Hippocampal formation (tissue), 2 donors: ENCODE results near the gene SP110.
"Not testable (repeated sequence)": the region's sequence is repeated elsewhere in the genome, so short reads cannot be mapped to it uniquely, and the experiment has no call there.

ENCODE experiments used
- DNase-seq, 2 donors: peaks; one replicate each; lab custom pipeline; 2025; lab: John Stamatoyannopoulos, UW

The SP110 gene

GRCh38 chr2:230219419-230220331, at the start of gene SP110:
Gene SP110, minus strand, starts transcription at chr2:230219984. Its CDS starts 3,057 bp downstream, at chr2:230216927.
- DNase-seq = peak; percentile 46 to 61

DNA sequence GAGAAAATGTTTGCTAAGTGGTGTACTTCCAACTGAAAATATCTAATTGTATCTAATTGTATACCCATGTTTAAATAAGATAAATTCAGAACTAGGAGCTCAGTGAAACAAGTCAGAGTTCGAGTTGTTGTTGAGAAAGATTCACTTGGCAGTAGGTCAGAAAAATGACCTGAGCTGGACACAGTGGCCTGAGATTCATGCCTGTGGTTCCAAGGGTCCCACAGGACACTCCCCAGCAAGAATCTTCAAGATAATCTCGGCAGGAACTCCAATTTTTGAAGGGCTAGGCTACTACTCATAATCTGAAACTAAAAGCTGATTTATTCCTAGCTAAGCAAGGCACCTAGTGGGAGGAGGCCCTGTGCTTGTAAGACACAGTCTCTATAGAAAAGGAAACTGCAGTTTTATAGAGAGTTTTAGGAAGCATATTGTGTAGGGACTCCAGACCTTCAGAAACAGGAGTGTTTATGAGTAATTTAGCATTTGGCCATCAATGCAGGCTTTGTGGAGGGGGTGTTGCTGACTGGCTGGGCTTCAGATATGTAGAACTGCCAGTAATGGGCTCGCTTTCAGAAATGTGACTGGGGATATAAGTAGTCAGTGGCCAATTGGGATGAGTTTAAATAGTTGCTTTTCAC, 48.9 kb upstream of the SP110 start:
- no peak for DNase-seq

- DNase-seq = no peak
These were observed 47.8 kb upstream of the SP110 start for GRCh38 chr2:230267556-230267955.

GRCh38 chr2:230267059-230267458, 47.3 kb upstream of the SP110 start:
- DNase-seq = no peak

- no peak for DNase-seq
These were observed 46.9 kb upstream of the SP110 start for GRCh38 chr2:230266638-230267037.

DNA sequence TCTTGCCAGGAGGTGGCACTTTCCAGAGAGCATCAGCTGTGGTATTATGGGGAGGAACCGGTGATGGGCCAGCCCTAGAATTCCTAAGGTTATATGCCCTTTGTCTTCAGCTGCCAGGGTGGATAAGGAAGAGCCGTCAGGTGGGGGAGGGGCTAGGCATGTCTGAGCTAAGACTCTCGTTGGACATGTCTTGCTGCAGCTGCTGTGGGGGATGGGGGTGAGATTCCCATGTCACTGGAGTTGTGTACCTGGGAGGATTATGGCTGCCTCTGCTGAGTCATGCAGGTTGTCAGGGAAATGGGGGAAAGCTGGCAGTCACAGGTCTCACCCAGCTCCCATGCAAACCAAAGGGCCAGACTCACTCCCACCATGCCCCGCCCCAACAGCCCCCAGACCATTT, 45.2 kb upstream of the SP110 start:
- DNase-seq = not testable (repeated sequence)

GRCh38 chr2:230262246-230262645, 42.5 kb upstream of the SP110 start:
- no peak for DNase-seq

GRCh38 chr2:230258483-230258882, 38.7 kb upstream of the SP110 start:
- DNase-seq = no peak

GRCh38 chr2:230256733-230257332, 37.0 kb upstream of the SP110 start:
- no peak for DNase-seq

DNA sequence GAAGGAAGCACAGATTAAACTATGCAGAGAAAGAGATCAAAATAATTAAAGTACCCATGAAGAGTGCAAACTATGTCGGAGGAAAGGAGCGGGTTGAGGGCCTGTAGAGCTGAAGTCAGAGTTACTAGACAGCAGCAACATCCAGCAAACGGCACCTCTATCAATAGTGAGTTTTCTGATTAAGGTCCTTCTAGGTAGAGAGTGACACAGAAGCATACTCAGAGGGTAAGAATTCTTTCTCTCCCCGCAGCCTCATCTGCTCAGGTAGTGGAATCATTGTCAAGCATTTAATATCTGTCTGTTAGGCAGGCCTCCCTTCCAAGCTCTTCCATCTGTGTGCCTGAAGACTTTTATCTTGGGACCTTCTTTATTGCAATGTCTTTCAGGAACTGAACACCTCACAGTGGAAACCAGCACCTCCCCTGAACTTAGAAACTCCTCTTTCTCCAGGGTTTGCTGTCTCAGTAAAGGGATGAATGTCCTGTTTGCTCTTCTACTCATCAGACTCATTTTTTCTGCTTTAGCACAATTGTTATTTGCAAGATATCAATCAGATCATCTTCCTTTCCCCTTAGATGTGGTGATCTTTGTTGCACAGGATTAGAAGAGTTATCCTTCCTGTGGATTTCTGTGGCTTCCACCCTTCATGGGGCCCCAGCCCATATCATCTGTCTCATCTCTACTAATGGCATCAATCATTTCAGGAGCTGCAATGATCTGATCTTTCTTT, 34.5 kb upstream of the SP110 start:
- DNase-seq = no peak

GRCh38 chr2:230250231-230250630, 30.4 kb upstream of the SP110 start:
- no peak for DNase-seq

DNA sequence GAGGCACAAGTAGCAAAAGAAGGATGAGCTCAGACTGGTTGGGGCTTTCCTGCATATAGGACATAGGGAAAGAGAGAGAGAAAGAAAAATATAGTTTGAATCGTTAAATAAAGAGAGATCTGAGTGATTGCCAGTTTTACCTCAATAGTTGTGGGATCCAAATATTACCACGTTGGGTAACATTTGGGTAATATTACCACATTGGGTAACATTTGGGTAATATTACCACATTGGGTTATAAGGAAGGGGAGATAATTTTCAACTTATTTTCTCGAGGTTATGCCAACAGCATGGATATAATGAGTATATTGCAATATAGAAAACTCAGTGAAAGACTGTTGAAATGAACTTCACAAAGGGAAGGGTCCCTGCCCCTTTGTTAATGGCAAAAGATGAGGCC, 26.4 kb upstream of the SP110 start:
- no peak for DNase-seq

- DNase-seq = no peak
These were observed 24.4 kb upstream of the SP110 start for GRCh38 chr2:230244211-230244610.

GRCh38 chr2:230234845-230235244, 15.1 kb upstream of the SP110 start:
- no peak for DNase-seq

DNA sequence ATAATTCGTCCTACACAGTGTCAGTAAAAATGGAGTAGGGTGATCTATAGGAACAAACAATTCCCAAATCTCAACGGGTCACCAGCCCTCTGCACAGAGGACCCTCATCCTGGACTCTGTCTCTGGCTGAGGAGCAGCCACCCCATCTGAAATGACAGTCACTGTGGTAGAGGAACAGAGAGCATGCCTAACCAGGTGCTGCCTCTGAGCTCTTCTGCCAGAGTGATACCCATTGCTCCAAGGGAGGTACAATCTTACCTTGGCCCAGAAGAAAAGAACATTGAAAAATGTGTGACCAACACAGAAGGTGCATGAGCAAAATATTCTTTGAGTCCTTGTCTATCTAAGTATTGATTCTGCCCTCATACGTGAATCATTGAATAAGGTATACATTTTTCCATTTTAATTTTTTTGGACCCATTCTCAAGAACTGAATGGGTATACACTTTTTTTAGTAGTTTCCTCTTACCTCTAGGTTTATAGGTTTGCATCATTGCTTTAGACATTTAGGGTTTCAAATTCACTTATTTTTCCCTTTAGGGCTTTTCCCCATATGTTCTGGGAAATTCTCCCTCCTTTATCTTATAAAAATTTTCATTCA, 14.4 kb upstream of the SP110 start:
- no peak for DNase-seq

GRCh38 chr2:230231251-230231650, 11.5 kb upstream of the SP110 start:
- DNase-seq = no peak

GRCh38 chr2:230230496-230231200, 10.9 kb upstream of the SP110 start:
- no peak for DNase-seq

GRCh38 chr2:230230087-230230486, 10.3 kb upstream of the SP110 start:
- DNase-seq = no peak

DNA sequence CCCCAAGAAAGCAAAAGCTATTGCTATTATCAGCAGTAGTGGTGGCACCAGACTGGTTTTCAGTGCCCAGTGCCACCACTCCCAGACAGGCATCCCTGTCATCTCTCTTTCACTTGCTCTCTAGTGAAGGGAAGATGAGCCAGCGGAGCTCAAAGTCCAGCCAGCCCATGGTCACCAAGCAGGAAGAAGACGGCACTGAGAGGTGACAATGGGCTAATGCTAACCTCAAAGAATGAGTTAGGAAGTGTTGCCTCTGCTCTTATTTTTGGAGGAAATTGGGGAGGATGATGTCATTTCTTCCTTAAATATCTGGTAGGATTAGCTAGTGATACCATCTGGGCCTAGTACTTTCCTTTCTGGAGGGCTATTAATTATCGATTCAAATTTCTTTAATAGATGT, 7.4 kb upstream of the SP110 start:
- DNase-seq = no peak

DNA sequence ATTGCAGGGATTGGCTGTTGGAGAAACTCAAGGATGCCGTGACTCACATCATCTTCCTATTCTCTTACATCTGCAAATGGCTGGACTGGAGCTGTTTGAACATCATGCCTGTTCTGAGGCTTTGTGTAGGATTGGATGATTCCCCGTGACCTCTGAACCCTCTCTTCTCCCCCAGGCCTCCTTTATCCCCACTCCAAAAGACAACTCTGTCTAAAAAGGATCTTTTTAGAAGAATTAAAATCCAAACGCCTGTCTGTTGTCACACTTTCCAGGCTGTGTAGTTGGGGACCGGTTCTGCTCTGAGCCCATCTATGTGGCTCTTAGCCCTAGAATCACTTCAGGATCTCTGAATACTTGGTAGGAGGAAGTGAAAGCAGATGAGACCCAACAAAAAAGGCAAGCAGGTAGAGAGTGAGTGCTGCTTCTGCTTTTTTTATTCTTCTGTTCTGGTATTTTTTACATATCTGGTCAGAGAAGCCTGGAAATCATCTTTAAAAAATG, 6.3 kb upstream of the SP110 start:
- no peak for DNase-seq

GRCh38 chr2:230225486-230225885, 5.7 kb upstream of the SP110 start, which contains the start of gene SP140:
Gene SP140, plus strand, starts transcription at chr2:230225736. Its CDS starts 109 bp downstream, at chr2:230225845.
- DNase-seq = peak in 1 of 2 donors; percentile 9
